IMR-90 (cell line): ENCODE results near the gene PAMR1. TPM values are rescaled to one million over a fixed set of nuclear protein-coding genes. Genes with fewer than 3 reads are reported as not detected.
A peak's percentile ranks its signal among the peaks of the same experiment; 100 is the strongest.

Source experiments
- ATAC-seq: fragments of 200-7000 bp; cut with Tn5 transposase; 2 replicates; pipeline ENCODE4 v1.9.1; 2020; ENCODE audit warnings: low read depth, mild to moderate bottlenecking, moderate library complexity
- BruUV-seq: library from RNA; stranded (reverse); fragments of 400-500 nt; replicated peaks from 2 replicates; lab custom pipeline; 2021; lab: Mats Ljungman, UMichigan
- CTCF ChIA-PET: fragments of 300-600 bp; formaldehyde crosslinking; extraction: SDS; loops from one replicate; lab custom pipeline; 2021; ENCODE audit warnings: antibody characterized with exemption; lab: Yijun Ruan, JAX
- POLR2A ChIA-PET: fragments of 300-600 bp; sonication (Branson Sonifier 250); formaldehyde crosslinking; loops from one replicate; lab custom pipeline; 2022; ENCODE audit warnings: antibody characterized with exemption; ENCODE audit not compliant: unreplicated experiment; lab: Charles Lee
- DNase-seq: peaks from one replicate; pipeline ENCODE4 v3.0.0; 2013
- H2AFZ ChIP-seq: replicated peaks from 2 replicates; pipeline ENCODE3; 2013; ENCODE audit warnings: low read length, mild to moderate bottlenecking; ENCODE audit not compliant: poor library complexity
- H2AK5ac ChIP-seq: 2 replicates; pipeline ENCODE4 v1.6.1; 2013; ENCODE audit warnings: low read depth, low read length, inconsistent platforms
- H2AK9ac ChIP-seq: replicated peaks from 2 replicates; pipeline ENCODE3; 2013; ENCODE audit warnings: mild to moderate bottlenecking, low read depth, low read length, moderate library complexity; ENCODE audit not compliant: poor library complexity
- H2BK120ac ChIP-seq: 2 replicates; pipeline ENCODE4 v1.6.1; 2013; ENCODE audit warnings: low read depth, low read length, inconsistent platforms
- H2BK15ac ChIP-seq: 3 replicates; pipeline ENCODE4 v1.6.1; 2013; ENCODE audit warnings: low read depth, low read length, inconsistent platforms
- H2BK20ac ChIP-seq: 2 replicates; pipeline ENCODE4 v1.6.1; 2013; ENCODE audit warnings: low read depth, mild to moderate bottlenecking, inconsistent platforms, low read length, moderate library complexity
- H2BK5ac ChIP-seq: 2 replicates; pipeline ENCODE4 v1.6.1; 2013; ENCODE audit warnings: mild to moderate bottlenecking, low read depth, low read length, inconsistent platforms; ENCODE audit not compliant: poor library complexity, severe bottlenecking
- H3K14ac ChIP-seq: replicated peaks from 2 replicates; pipeline ENCODE4 v1.6.1; 2013; ENCODE audit warnings: low read depth, low read length, inconsistent platforms
- H3K18ac ChIP-seq: 2 replicates; pipeline ENCODE4 v1.6.1; 2013; ENCODE audit warnings: low read depth, low read length, control low read depth
- H3K23ac ChIP-seq: 2 replicates; pipeline ENCODE4 v1.6.1; 2013; ENCODE audit warnings: low read depth, low read length, inconsistent platforms
- H3K27ac ChIP-seq: 2 replicates; pipeline ENCODE4 v1.5.1; 2013; ENCODE audit warnings: mild to moderate bottlenecking, control low read depth, low read length; ENCODE audit not compliant: insufficient read depth
- H3K27me3 ChIP-seq: 2 replicates; pipeline ENCODE4 v1.6.1; 2013; ENCODE audit warnings: low read length; ENCODE audit not compliant: control insufficient read depth, insufficient read depth
- H3K36me3 ChIP-seq: 2 replicates; pipeline ENCODE4 v1.6.1; 2013; ENCODE audit warnings: low read length, mixed read lengths; ENCODE audit not compliant: control insufficient read depth, insufficient read depth
- H3K4ac ChIP-seq: 2 replicates; pipeline ENCODE4 v1.6.1; 2013; ENCODE audit warnings: low read depth, low read length, inconsistent platforms
- H3K4me1 ChIP-seq: 2 replicates; pipeline ENCODE4 v1.6.1; 2013; ENCODE audit warnings: low read length, mixed read lengths; ENCODE audit not compliant: control insufficient read depth, insufficient read depth
- H3K4me2 ChIP-seq: 2 replicates; pipeline ENCODE4 v1.6.1; 2013; ENCODE audit warnings: low read depth, mild to moderate bottlenecking, control low read depth, low read length, moderate library complexity
- H3K4me3 ChIP-seq: 2 replicates; pipeline ENCODE4 v1.5.1; 2013; ENCODE audit warnings: low read depth, mild to moderate bottlenecking, control low read depth, low read length, moderate library complexity; ENCODE audit not compliant: insufficient read depth
- H3K56ac ChIP-seq: 2 replicates; pipeline ENCODE4 v1.6.1; 2013; ENCODE audit warnings: low read length, inconsistent platforms; ENCODE audit not compliant: insufficient read depth; ENCODE audit errors: extremely low read depth
- H3K79me1 ChIP-seq, 2 experiments: 2 replicates each; pipeline ENCODE4 v1.6.1; 2013; ENCODE audit warnings: low read length in 2 of 2, inconsistent platforms in 1 of 2, low read depth in 1 of 2
- H3K9ac ChIP-seq: 2 replicates; pipeline ENCODE4 v1.6.1; 2013; ENCODE audit warnings: low read depth, low read length, control low read depth
- H3K9me1 ChIP-seq: 2 replicates; pipeline ENCODE4 v1.6.1; 2013; ENCODE audit warnings: low read length, inconsistent platforms; ENCODE audit not compliant: insufficient read depth
- H3K9me3 ChIP-seq: 2 replicates; pipeline ENCODE4 v1.6.1; 2013; ENCODE audit warnings: low read length; ENCODE audit not compliant: control insufficient read depth, insufficient read depth
- H4K20me1 ChIP-seq: 2 replicates; pipeline ENCODE4 v1.6.1; 2013; ENCODE audit warnings: low read length, inconsistent platforms; ENCODE audit not compliant: insufficient read depth
- H4K5ac ChIP-seq: 2 replicates; pipeline ENCODE4 v1.6.1; 2013; ENCODE audit warnings: mild to moderate bottlenecking, low read depth, low read length, control low read depth
- H4K8ac ChIP-seq, 2 experiments: 2 replicates each; pipeline ENCODE4 v1.6.1; 2013; ENCODE audit warnings: low read depth in 2 of 2, low read length in 2 of 2, control low read depth in 1 of 2, inconsistent platforms in 1 of 2
- H4K91ac ChIP-seq: 2 replicates; pipeline ENCODE4 v1.6.1; 2013; ENCODE audit warnings: low read depth, low read length, inconsistent platforms; ENCODE audit not compliant: insufficient read depth
- CEBPB ChIP-seq: IDR thresholded peaks from 2 replicates; pipeline ENCODE4 v1.6.1; 2012; ENCODE audit warnings: low read depth, low read length, improper control_type of control experiment
- FOS ChIP-seq: fragments of 150-350 bp; IDR thresholded peaks from 2 replicates; pipeline ENCODE4 v1.6.1; 2016; ENCODE audit warnings: low read depth, low read length
- RAD21 ChIP-seq: IDR thresholded peaks from 2 replicates; pipeline ENCODE4 v1.6.1; 2012; ENCODE audit warnings: low read length, improper control_type of control experiment
- WGBS, 2 experiments: methylation state at CpG; one replicate each; pipeline versions ENCODE4 v1.1.5 to v1.1.7; 2013; ENCODE audit warnings: missing lambda C conversion rate in 2 of 2; ENCODE audit not compliant: insufficient read length in 1 of 2; ENCODE audit errors: extremely low coverage in 2 of 2; 5-methylcytosine and 5-hydroxymethylcytosine counted together
- dilution Hi-C: fragments of 300-500 bp; cut with HindIII; formaldehyde crosslinking; loops from one replicate; pipeline ENCODE4 v1.14.3; 2018; ENCODE audit warnings: low sequenced_read_pairs; ENCODE audit not compliant: unreplicated experiment
- in situ Hi-C: fragments of 300-500 bp; cut with MboI; formaldehyde crosslinking; loops from 3 replicates; pipeline ENCODE4 v1.14.3; 2019; ENCODE audit warnings: low sequenced_read_pairs, inconsistent platforms, mixed read lengths
- intact Hi-C: fragments of 100-400 bp; cut with micrococcal nuclease; formaldehyde crosslinking; loops from 2 replicates; pipeline ENCODE4 v1.10.0; 2022
- polyA plus RNA-seq, 3 experiments: library from polyadenylated mRNA; depleted of rRNA; stranded (reverse); fragments of >200 nt; gene quantifications; 2 replicates each; pipeline ENCODE4 v1.2.3, GENCODE V29; 2012; ENCODE audit warnings: low replicate concordance in 1 of 3
- total RNA-seq: library from RNA; depleted of rRNA; stranded (reverse); fragments of >200 nt; gene quantifications from 2 replicates; pipeline ENCODE4 v1.2.3, GENCODE V29; 2012

PAMR1 gene
- total and polyA plus RNA-seq, 2 of the 4 experiments (the other 2 are of a cell fraction), result 70.7 to 80.7 TPM

GRCh38 chr11:35388061-35388460, 137.4 kb downstream of the PAMR1 start:
- peak overlapping the region; percentile 34; the same call in 1 of the 2 replicates for H4K5ac ChIP-seq
- H2BK5ac ChIP-seq, result peak overlapping the region; percentile 48
- H3K9me3 ChIP-seq, result no peaks in the 10 kb centered on the region
- H2AK5ac ChIP-seq, result peak overlapping the region; percentile 81
- peaks cover 8% of the 10 kb centered on the region for H3K9me1 ChIP-seq
- H3K23ac ChIP-seq, result 0 out of 2 replicates have a peak overlapping the region, but pooled peaks have one; percentile 61
- no peak overlapping the region for H3K4me3 ChIP-seq
- no peaks in the 10 kb centered on the region for H4K20me1 ChIP-seq
- peaks cover 0 to 17% of the 10 kb centered on the region in 2 experiments; a peak in 3 of 4 replicates for H3K79me1 ChIP-seq
- H3K4ac ChIP-seq, result peak overlapping the region; percentile 68; the same call in 1 of the 2 replicates
- no peak overlapping the region for H3K27ac ChIP-seq
- no TSS peak for BruUV-seq
- no peaks in the 10 kb centered on the region for H3K27me3 ChIP-seq
- H2BK20ac ChIP-seq, result peak overlapping the region; percentile 85; the same call in 1 of the 2 replicates
- peak; percentile 16; the same call in 1 of the 2 replicates for TF ChIP-seq CEBPB
- no peak for TF ChIP-seq RAD21
- TF ChIP-seq FOS, result peak; percentile 51; the same call in 1 of the 2 replicates
- peak overlapping the region; percentile 70 for H2BK120ac ChIP-seq
- 0 out of 2 replicates have a peak overlapping the region, but pooled peaks have one; percentile 32 for H4K91ac ChIP-seq
- no CpG with 5 or more reads among the region's 5 CpGs for WGBS, 2 experiments
- no peak overlapping the region for H3K9ac ChIP-seq
- H3K56ac ChIP-seq, result no peak overlapping the region
- no peak overlapping the region for H2AFZ ChIP-seq
- peaks cover 13% of the 10 kb centered on the region for H3K4me1 ChIP-seq
- intact Hi-C loops, result loop anchor here (10.0 kb wide), 1 partner anchor 193 kb away; no protein-coding TSS in a partner anchor
- in situ Hi-C loops, result loop anchor here (10.0 kb wide), 1 partner anchor 153 kb away; no protein-coding TSS in a partner anchor
- peak overlapping the region; percentile 83; the same call in 2 of the 3 replicates for H2BK15ac ChIP-seq
- no peaks in the 10 kb centered on the region for H3K36me3 ChIP-seq
- ATAC-seq, result no peak
- no peak overlapping the region for H3K4me2 ChIP-seq
- DNase-seq, result peak; percentile 30
- ChIA-PET CTCF (interaction anchor here (0.6 to 1.1 kb wide), 4 partner anchors 82 to 462 kb away, joined by 3 to 4 read pairs (median 3); no protein-coding TSS in a partner anchor), POLR2A (no interaction called here)
- H3K18ac ChIP-seq, result peak overlapping the region; percentile 20; the same call in 1 of the 2 replicates
- peak overlapping the region; percentile 20 to 26; a peak in 1 of 4 replicates for H4K8ac ChIP-seq
- dilution Hi-C loops, result no loop called here
- H2AK9ac ChIP-seq, result no peak overlapping the region
- H3K14ac ChIP-seq, result peak overlapping the region; percentile 78; the same call in 1 of the 2 replicates
